CD4-positive, alpha-beta T cell treated with Interleukin-4 for 1 hour (primary cell): Measurements from ENCODE around the gene GATAD2B.

ENCODE experiments used
- DNase-seq, 2 donors: peaks; one replicate each; pipeline ENCODE4 v3.0.0-alpha.2; 2020 to 2022

GATAD2B gene

GRCh38 chr1:153827168-153827964, 95.4 kb downstream of the GATAD2B start:
- DNase-seq = no peak

GRCh38 chr1:153818876-153819275, 103.9 kb downstream of the GATAD2B start:
- DNase-seq = no peak

- no peak for DNase-seq
These were observed 106.4 kb downstream of the GATAD2B start for GRCh38 chr1:153816283-153816889.

GRCh38 chr1:153805886-153806719, 116.7 kb downstream of the GATAD2B start:
- no peak for DNase-seq

- DNase-seq = peak; percentile 86 to 88
These were observed 117.6 kb downstream of the GATAD2B start for GRCh38 chr1:153805042-153805745.

GRCh38 chr1:153804112-153804511, 118.7 kb downstream of the GATAD2B start:
- DNase-seq = no peak

- no peak for DNase-seq
These were observed 119.2 kb downstream of the GATAD2B start for GRCh38 chr1:153803470-153804056.

- DNase-seq = no peak
These were observed 120.7 kb downstream of the GATAD2B start for GRCh38 chr1:153801786-153802697.

- DNase-seq = no peak
These were observed 121.6 kb downstream of the GATAD2B start for GRCh38 chr1:153801028-153801625.

GRCh38 chr1:153800516-153800915, 122.3 kb downstream of the GATAD2B start:
- DNase-seq = no peak

GRCh38 chr1:153799566-153800465, 123.0 kb downstream of the GATAD2B start:
- DNase-seq = no peak

GRCh38 chr1:153799016-153799415, 123.8 kb downstream of the GATAD2B start:
- no peak for DNase-seq

- DNase-seq = no peak
These were observed 124.3 kb downstream of the GATAD2B start for GRCh38 chr1:153798468-153798780.

GRCh38 chr1:153796786-153797659, 125.7 kb downstream of the GATAD2B start:
- DNase-seq = peak; percentile 84 to 87

- DNase-seq = peak in 1 of 2 donors; percentile 20
These were observed 126.6 kb downstream of the GATAD2B start for GRCh38 chr1:153795934-153796785.

GRCh38 chr1:153795330-153795837, 127.4 kb downstream of the GATAD2B start:
- no peak for DNase-seq

GRCh38 chr1:153794624-153795329, 128.0 kb downstream of the GATAD2B start:
- no peak for DNase-seq
